Measurements from ENCODE around the gene MT1E. TPM values are rescaled to one million over a fixed set of nuclear protein-coding genes. Genes with fewer than 3 reads are reported as not detected.

The MT1E gene
- polyA plus RNA-seq, 1 experiment: 188 TPM

- no peaks in the 10 kb centered on the region for H3K27me3 ChIP-seq (ENCODE audit: control insufficient read depth, insufficient read depth, low read length)
- peak overlapping the region; percentile 84 for H3K4me3 ChIP-seq (ENCODE audit: low read depth, low read length)
- no peak for DNase-seq (ENCODE audit: low read depth)
- H3K36me3 ChIP-seq (ENCODE audit: control insufficient read depth, insufficient read depth, low read length): no peaks in the 10 kb centered on the region
- CTCF ChIA-PET: interaction anchor here (0.9 to 1.9 kb wide), 4 partner anchors 19 to 92 kb away, joined by 4 to 9 read pairs (median 4); no protein-coding TSS in a partner anchor
- TF ChIP-seq CTCF (IDR thresholded peaks at IDR 0.05; ENCODE audit: insufficient read depth, low read depth, low read length): no peak
- POLR2A ChIA-PET: no interaction called here
Observed at GRCh38 chr16:56609463-56609921, 16.1 kb upstream of the MT1E start.

- ChIA-PET POLR2A (interaction anchor here (0.6 kb wide), 1 partner anchor 15 kb away, joined by 3 read pairs; the partner anchor contains the start of gene MT1E), CTCF (interaction anchor here (0.6 to 1.9 kb wide), 5 partner anchors 9 to 91 kb away, joined by 3 to 9 read pairs (median 4); no protein-coding TSS in a partner anchor)
- no peaks in the 10 kb centered on the region for H3K27me3 ChIP-seq (ENCODE audit: control insufficient read depth, insufficient read depth, low read length)
- DNase-seq (ENCODE audit: low read depth): peak; percentile 84
- H3K36me3 ChIP-seq (ENCODE audit: control insufficient read depth, insufficient read depth, low read length): no peaks in the 10 kb centered on the region
- peak overlapping the region; percentile 84 for H3K4me3 ChIP-seq (ENCODE audit: low read depth, low read length)
- 0 out of 2 replicates have a peak, but pooled peaks have one; percentile 7 for TF ChIP-seq CTCF (IDR thresholded peaks at IDR 0.05; ENCODE audit: insufficient read depth, low read depth, low read length)
Observed at GRCh38 chr16:56610017-56610608, 15.5 kb upstream of the MT1E start.

GRCh38 chr16:56610609-56611111, 14.9 kb upstream of the MT1E start:
- H3K36me3 ChIP-seq (ENCODE audit: control insufficient read depth, insufficient read depth, low read length): no peaks in the 10 kb centered on the region
- CTCF ChIA-PET: interaction anchor here (0.6 to 1.9 kb wide), 6 partner anchors 10 to 91 kb away, joined by 3 to 9 read pairs (median 4); partner anchors contain the start of gene MT1E
- no peaks in the 10 kb centered on the region for H3K27me3 ChIP-seq (ENCODE audit: control insufficient read depth, insufficient read depth, low read length)
- peak overlapping the region; percentile 84; the same call in 1 of the 2 replicates for H3K4me3 ChIP-seq (ENCODE audit: low read depth, low read length)
- POLR2A ChIA-PET: interaction anchor here (0.6 kb wide), 1 partner anchor 15 kb away, joined by 3 read pairs; the partner anchor contains the start of gene MT1E
- no peak for DNase-seq (ENCODE audit: low read depth)
- TF ChIP-seq CTCF (IDR thresholded peaks at IDR 0.05; ENCODE audit: insufficient read depth, low read depth, low read length): no peak

DNA sequence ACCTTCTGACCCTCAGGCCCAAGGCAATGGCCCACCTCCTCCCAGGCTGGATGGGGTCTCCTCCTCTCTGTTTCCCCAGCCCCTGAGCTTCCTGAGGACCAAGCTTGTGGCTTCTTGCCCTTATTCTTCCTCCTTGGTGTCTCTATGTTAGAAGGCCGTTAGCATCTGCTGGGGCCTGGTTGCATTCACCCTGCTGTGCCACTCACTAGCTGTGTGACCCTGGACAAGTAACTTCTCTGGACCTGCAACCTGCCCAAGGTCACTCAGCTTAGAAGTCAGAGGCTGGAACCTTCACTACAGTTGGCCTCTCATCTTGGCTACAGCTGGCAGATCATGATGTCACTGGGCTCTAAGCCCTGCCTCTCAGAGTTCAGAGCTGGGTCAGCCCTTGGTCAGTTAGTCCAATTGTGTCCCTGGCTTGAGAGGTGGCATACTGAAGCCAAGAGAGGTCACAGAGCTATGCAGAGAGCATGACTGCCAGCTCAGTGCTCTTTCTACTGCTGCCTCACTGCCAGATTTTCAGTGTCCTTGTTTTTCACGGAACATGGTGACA, 14.2 kb upstream of the MT1E start:
- Histone ChIP-seq H3K27me3 (ENCODE audit: control insufficient read depth, insufficient read depth, low read length) (no peaks in the 10 kb centered on the region), H3K4me3 (ENCODE audit: low read depth, low read length) (no peak overlapping the region), H3K36me3 (ENCODE audit: control insufficient read depth, insufficient read depth, low read length) (no peaks in the 10 kb centered on the region)
- POLR2A ChIA-PET: interaction anchor here (1.4 kb wide), 1 partner anchor 14 kb away, joined by 3 read pairs; the partner anchor contains the start of gene MT1E
- CTCF ChIA-PET: interaction anchor here (0.6 to 1.5 kb wide), 4 partner anchors 11 to 65 kb away, joined by 3 to 5 read pairs (median 4); partner anchors contain the start of gene MT1E
- no peak for TF ChIP-seq CTCF (IDR thresholded peaks at IDR 0.05; ENCODE audit: insufficient read depth, low read depth, low read length)
- no peak for DNase-seq (ENCODE audit: low read depth)

GRCh38 chr16:56613706-56614105, 11.9 kb upstream of the MT1E start:
- POLR2A ChIA-PET: no interaction called here
- TF ChIP-seq CTCF (IDR thresholded peaks at IDR 0.05; ENCODE audit: insufficient read depth, low read depth, low read length): no peak
- CTCF ChIA-PET: interaction anchor here (0.6 to 1.5 kb wide), 3 partner anchors 10 to 88 kb away, joined by 3 to 7 read pairs (median 3); no protein-coding TSS in a partner anchor
- no peaks in the 10 kb centered on the region for H3K27me3 ChIP-seq (ENCODE audit: control insufficient read depth, insufficient read depth, low read length)
- no peak for DNase-seq (ENCODE audit: low read depth)
- H3K36me3 ChIP-seq (ENCODE audit: control insufficient read depth, insufficient read depth, low read length): no peaks in the 10 kb centered on the region
- H3K4me3 ChIP-seq (ENCODE audit: low read depth, low read length): no peak overlapping the region
